ENCODE results near the gene SLC22A31. TPM values are rescaled to one million over a fixed set of nuclear protein-coding genes. Genes with fewer than 3 reads are reported as not detected.

Gene SLC22A31
- total and polyA plus RNA-seq, 2 donors (not counting 3 experiments of a cell fraction or from before 2014, with no cell fraction given) = 1.0 TPM; not detected in 1

- BruUV-seq (replicated peaks) = no TSS peak
- dilution Hi-C loops (cut with MboI; ENCODE audit: extremely low pct_ligation_motif_present, low sequenced_read_pairs) = no loop called here
- Histone ChIP-seq H3K9me1 (replicated peaks; ENCODE audit: control insufficient read depth, extremely low read depth, insufficient read depth, low read length) (no peaks in the 10 kb centered on the region), H4K20me1 (replicated peaks; ENCODE audit: control insufficient read depth, extremely low read depth, insufficient read depth, low read length) (no peaks in the 10 kb centered on the region), H3K4me1 (ENCODE audit: control insufficient read depth, extremely low read depth, insufficient read depth, low read length) (no peaks in the 10 kb centered on the region), H3K27me3 (ENCODE audit: control insufficient read depth in 2 of 2, insufficient read depth in 2 of 2, low read length in 2 of 2) (no peaks in the 10 kb centered on the region), H3K79me2 (ENCODE audit: control insufficient read depth, insufficient read depth, low read length) (no peaks in the 10 kb centered on the region), H3K9me3 (replicated peaks; ENCODE audit: control insufficient read depth, insufficient read depth, low read length) (no peaks in the 10 kb centered on the region), H3K9ac (replicated peaks; ENCODE audit: extremely low read depth, insufficient read depth, low read length) (no peak overlapping the region), H2AFZ (ENCODE audit: low read depth, low read length) (no peak overlapping the region), H3K4me2 (ENCODE audit: insufficient read depth, low read length) (no peak overlapping the region), H3K36me3 (ENCODE audit: control insufficient read depth in 2 of 2, extremely low read depth in 1 of 2, insufficient read depth in 2 of 2, low read length in 2 of 2) (no peaks in the 10 kb centered on the region), H3K27ac (ENCODE audit: insufficient read depth, low read depth, low read length) (no peak overlapping the region), H3K4me3 (replicated peaks in 1 of 3; ENCODE audit: insufficient read depth in 1 of 3, low read depth in 1 of 3, low read length in 3 of 3) (no peak overlapping the region)
- ChIA-PET CTCF (interaction anchor here (0.9 kb wide), 1 partner anchor 9 kb away, joined by 3 read pairs; no protein-coding TSS in a partner anchor), POLR2A (interaction anchor here (0.5 kb wide), 1 partner anchor 326 kb away, joined by 3 read pairs; no protein-coding TSS in a partner anchor)
- intact Hi-C loops (cut with micrococcal nuclease) = no loop called here
- FAIRE-seq (no peak), DNase-seq (ENCODE audit: low read depth, low spot score) (no peak)
- no peak for TF ChIP-seq POLR2A (IDR thresholded peaks at IDR 0.05; ENCODE audit: low read depth, low read length)
- TF ChIP-seq CTCF (IDR thresholded peaks at IDR 0.05; ENCODE audit: extremely low read depth in 1 of 2, insufficient read depth in 1 of 2, low read depth in 1 of 2, low read length in 2 of 2) = no peak
- no peak for TF ChIP-seq JUN (IDR thresholded peaks at IDR 0.05; ENCODE audit: borderline replicate concordance, insufficient read depth, insufficient read length, low read depth)
- TF ChIP-seq EZH2 (IDR thresholded peaks at IDR 0.05; ENCODE audit: borderline replicate concordance, low read depth, low read length, severe bottlenecking) = no peak
- TF ChIP-seq MAX (IDR thresholded peaks at IDR 0.05; ENCODE audit: insufficient read depth, insufficient read length) = no peak
- TF ChIP-seq MYC (IDR thresholded peaks at IDR 0.05; ENCODE audit: low read depth, low read length) = no peak
- no peak for TF ChIP-seq FOS (IDR thresholded peaks at IDR 0.05; ENCODE audit: borderline replicate concordance, insufficient read depth, low read length)
- no peak for TF ChIP-seq POLR2AphosphoS5 (IDR thresholded peaks at IDR 0.05; ENCODE audit: insufficient read depth, low read depth, low read length)
- no peak for TF ChIP-seq GATA2 (IDR thresholded peaks at IDR 0.05; ENCODE audit: insufficient read depth, insufficient read length, low read depth, low read length)
These were observed 44.2 kb downstream of the SLC22A31 start for GRCh38 chr16:89155851-89156739.

All from endothelial cell of umbilical vein (primary cell).